ENCODE results near the gene LRRC23. TPM values are rescaled to one million over a fixed set of nuclear protein-coding genes. Genes with fewer than 3 reads are reported as not detected.

The LRRC23 gene
- total and polyA plus RNA-seq, 2 of the 4 experiments (the other 2 are of a cell fraction): 11.1 to 11.4 TPM

- Histone ChIP-seq H2BK120ac (ENCODE audit: low read depth, low read length) (no peak overlapping the region), H2BK20ac (ENCODE audit: low read depth, low read length) (no peak overlapping the region), H2BK5ac (ENCODE audit: low read depth, low read length, poor library complexity, severe bottlenecking) (no peak overlapping the region), H3K4me2 (ENCODE audit: low read depth, low read length) (no peak overlapping the region), H3K4ac (ENCODE audit: low read depth, low read length) (no peak overlapping the region), H4K91ac (ENCODE audit: insufficient read depth, low read depth, low read length) (no peak overlapping the region), H2AK9ac (replicated peaks; ENCODE audit: low read depth, low read length, poor library complexity) (no peak overlapping the region), H3K56ac (ENCODE audit: extremely low read depth, insufficient read depth, low read length) (no peak overlapping the region), H3K23ac (ENCODE audit: low read depth, low read length) (no peak overlapping the region), H3K9me1 (ENCODE audit: insufficient read depth, low read length) (0 out of 2 replicates have a peak, but pooled peaks cover 2% of the 10 kb centered on the region), H4K5ac (ENCODE audit: low read depth, low read length) (no peak overlapping the region), H3K27me3 (ENCODE audit: control insufficient read depth, insufficient read depth, low read length) (no peaks in the 10 kb centered on the region), H2AK5ac (ENCODE audit: low read depth, low read length) (no peak overlapping the region), H3K9me3 (ENCODE audit: control insufficient read depth, insufficient read depth, low read length) (no peaks in the 10 kb centered on the region), H3K4me3 (ENCODE audit: insufficient read depth, low read depth, low read length) (no peak overlapping the region), H3K4me1 (ENCODE audit: control insufficient read depth, insufficient read depth, low read length) (peaks cover 5% of the 10 kb centered on the region; the same call in 1 of the 2 replicates), H4K20me1 (ENCODE audit: insufficient read depth, low read length) (no peaks in the 10 kb centered on the region; the same call in 1 of the 2 replicates), H2BK15ac (ENCODE audit: low read depth, low read length) (no peak overlapping the region), H3K14ac (replicated peaks; ENCODE audit: low read depth, low read length) (no peak overlapping the region), H4K8ac (ENCODE audit: low read depth in 2 of 2, low read length in 2 of 2) (no peak overlapping the region), H3K27ac (ENCODE audit: insufficient read depth, low read length) (no peak overlapping the region), H3K79me1 (ENCODE audit: low read depth in 1 of 2, low read length in 2 of 2) (peaks cover 17 to 54% of the 10 kb centered on the region in 2 experiments), H2AFZ (replicated peaks; ENCODE audit: low read length, poor library complexity) (no peak overlapping the region), H3K9ac (ENCODE audit: low read depth, low read length) (no peak overlapping the region), H3K18ac (ENCODE audit: low read depth, low read length) (no peak overlapping the region), H3K36me3 (ENCODE audit: control insufficient read depth, insufficient read depth, low read length) (peaks cover 44% of the 10 kb centered on the region)
- TF ChIP-seq RFX5 (IDR thresholded peaks at IDR 0.05; ENCODE audit: low read depth, low read length) (no peak), RCOR1 (IDR thresholded peaks at IDR 0.05; ENCODE audit: insufficient replicate concordance, low read length) (no peak), MAFK (IDR thresholded peaks at IDR 0.05; ENCODE audit: low read depth, low read length) (no peak), CTCF (conservative IDR thresholded peaks at IDR 0.05; ENCODE audit: low read depth, low read length) (no peak), RAD21 (IDR thresholded peaks at IDR 0.05; ENCODE audit: low read length) (no peak), MAZ (IDR thresholded peaks at IDR 0.05; ENCODE audit: borderline replicate concordance, low read depth, low read length) (no peak), CEBPB (IDR thresholded peaks at IDR 0.05; ENCODE audit: low read depth, low read length) (no peak), FOS (IDR thresholded peaks at IDR 0.05; ENCODE audit: low read depth, low read length) (no peak), MXI1 (IDR thresholded peaks at IDR 0.05; ENCODE audit: borderline replicate concordance, low read depth, low read length) (no peak), USF2 (IDR thresholded peaks at IDR 0.05; ENCODE audit: low read depth, low read length) (no peak), BHLHE40 (IDR thresholded peaks at IDR 0.05; ENCODE audit: low read depth, low read length) (no peak), NFE2L2 (IDR thresholded peaks at IDR 0.05; ENCODE audit: low read depth, low read length) (no peak), SMC3 (IDR thresholded peaks at IDR 0.05; ENCODE audit: low read depth, low read length) (no peak), POLR2A (IDR thresholded peaks at IDR 0.05; ENCODE audit: low read depth, low read length) (no peak), CHD1 (IDR thresholded peaks at IDR 0.05; ENCODE audit: low read depth, low read length) (no peak)
- TF ChIP-seq, protein P1, sequence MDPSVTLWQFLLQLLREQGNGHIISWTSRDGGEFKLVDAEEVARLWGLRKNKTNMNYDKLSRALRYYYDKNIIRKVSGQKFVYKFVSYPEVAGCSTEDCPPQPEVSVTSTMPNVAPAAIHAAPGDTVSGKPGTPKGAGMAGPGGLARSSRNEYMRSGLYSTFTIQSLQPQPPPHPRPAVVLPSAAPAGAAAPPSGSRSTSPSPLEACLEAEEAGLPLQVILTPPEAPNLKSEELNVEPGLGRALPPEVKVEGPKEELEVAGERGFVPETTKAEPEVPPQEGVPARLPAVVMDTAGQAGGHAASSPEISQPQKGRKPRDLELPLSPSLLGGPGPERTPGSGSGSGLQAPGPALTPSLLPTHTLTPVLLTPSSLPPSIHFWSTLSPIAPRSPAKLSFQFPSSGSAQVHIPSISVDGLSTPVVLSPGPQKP (IDR thresholded peaks at IDR 0.05; ENCODE audit: borderline replicate concordance, low read depth, low read length): no peak
- dilution Hi-C loops (cut with HindIII; ENCODE audit: low sequenced_read_pairs, unreplicated experiment): no loop called here
- in situ Hi-C loops (cut with MboI; ENCODE audit: low sequenced_read_pairs): loop anchor here (10.0 kb wide), 1 partner anchor 174 kb away; no protein-coding TSS in a partner anchor
- DNase-seq: no peak
- no TSS peak for BruUV-seq (replicated peaks)
- ChIA-PET CTCF (no interaction called here), POLR2A (ENCODE audit: unreplicated experiment) (no interaction called here)
- ATAC-seq (ENCODE audit: low read depth): no peak
- WGBS, 2 experiments (ENCODE audit: extremely low coverage in 2 of 2, insufficient read length in 1 of 2): 84% methylated on average over 4 of the region's 12 CpGs; no CpG with 5 or more reads in 1 of the 2 experiments
- intact Hi-C loops (cut with micrococcal nuclease): no loop called here
Observed at GRCh38 chr12:6941267-6941666, 36.6 kb downstream of the LRRC23 start.
